Measurements from ENCODE around the gene HERPUD1. TPM values are rescaled to one million over a fixed set of nuclear protein-coding genes. Genes with fewer than 3 reads are reported as not detected.

The HERPUD1 gene
- total and polyA plus RNA-seq, 2 of the 13 experiments (the other 11 are each of a cell fraction or from before 2014, with no cell fraction given) = 96.2 to 323 TPM

- no peak for TF ChIP-seq ZBTB37 (CRISPR knock-in tag; IDR thresholded peaks at IDR 0.05)
- no peak for TF ChIP-seq TEAD2 (CRISPR knock-in tag; IDR thresholded peaks at IDR 0.05)
- TF ChIP-seq ZBTB8A (CRISPR knock-in tag; IDR thresholded peaks at IDR 0.05; ENCODE audit: borderline replicate concordance, low read depth) = no peak
- no peak for TF ChIP-seq PBX3 (CRISPR knock-in tag; IDR thresholded peaks at IDR 0.05; ENCODE audit: borderline replicate concordance)
- TF ChIP-seq CSRNP1 (CRISPR knock-in tag; IDR thresholded peaks at IDR 0.05) = no peak
- TF ChIP-seq KMT2A (CRISPR knock-in tag; IDR thresholded peaks at IDR 0.05) = 0 out of 2 replicates have a peak, but pooled peaks have one; percentile 22
- TF ChIP-seq MXD4 (CRISPR knock-in tag; IDR thresholded peaks at IDR 0.05) = no peak
- no peak for TF ChIP-seq GMEB1 (CRISPR knock-in tag; IDR thresholded peaks at IDR 0.05; ENCODE audit: borderline replicate concordance)
- TF ChIP-seq ZNF616 (CRISPR knock-in tag; IDR thresholded peaks at IDR 0.05; ENCODE audit: low read depth) = no peak
- TF ChIP-seq NFAT5 (CRISPR knock-in tag; IDR thresholded peaks at IDR 0.05) = no peak
- no peak for TF ChIP-seq CENPX (CRISPR knock-in tag; IDR thresholded peaks at IDR 0.05)
- TF ChIP-seq AGO2 (optimal IDR thresholded peaks at IDR 0.05; ENCODE audit: low read depth, low read length) = no peak
- no peak for TF ChIP-seq ZNF768 (CRISPR knock-in tag; IDR thresholded peaks at IDR 0.05)
- TF ChIP-seq ZNF264 (CRISPR knock-in tag; IDR thresholded peaks at IDR 0.05) = peak; percentile 59; the same call in 1 of the 2 replicates
Observed at GRCh38 chr16:56967733-56968132, 35.8 kb downstream of the HERPUD1 start (continued).
